Left renal cortex interstitium (tissue), 4 donors: ENCODE data around the gene FALEC. TPM values are rescaled to one million over a fixed set of nuclear protein-coding genes. Genes with fewer than 3 reads are reported as not detected.

Experiments used
- polyA plus RNA-seq, 4 donors: library from polyadenylated mRNA; unstranded; fragments of 120-200 nt; gene quantifications; one replicate each; pipeline ENCODE4 v1.2.1, GENCODE V29; 2013; ENCODE audit not compliant: insufficient read length in 4 of 4

The FALEC gene
- polyA plus RNA-seq, 4 donors = 0.55 to 0.64 (median 0.64) TPM; not detected in 1

Other genes starting within 250 kb of the FALEC start
- gene APH1A, start 246.7 kb upstream of the FALEC start, polyA plus RNA-seq = 100 to 1,000 TPM; 174 to 206 (median 189) TPM
- 10 to 100 TPM; 39.2 to 60.0 (median 45.2) TPM for gene C1orf54, start 243.0 kb upstream of the FALEC start, polyA plus RNA-seq
- gene CIART, start 233.2 kb upstream of the FALEC start, polyA plus RNA-seq = 1 to 10 TPM; 5.6 to 8.6 (median 7.5) TPM
- 10 to 100 TPM; 67.5 to 86.0 (median 74.0) TPM for gene MRPS21, start 221.9 kb upstream of the FALEC start, polyA plus RNA-seq
- 100 to 1,000 TPM in 2 of 4 donors, 10 to 100 TPM in 2; 48.7 to 132 (median 80.9) TPM for gene PRPF3, start 194.2 kb upstream of the FALEC start, polyA plus RNA-seq
- gene RPRD2, start 151.6 kb upstream of the FALEC start, polyA plus RNA-seq = 10 to 100 TPM; 45.8 to 56.0 (median 50.1) TPM
- gene TARS2, start 28.3 kb upstream of the FALEC start, polyA plus RNA-seq = 10 to 100 TPM; 19.5 to 32.6 (median 28.0) TPM
- gene ECM1, start 7.6 kb upstream of the FALEC start, polyA plus RNA-seq = 10 to 100 TPM; 12.4 to 16.0 (median 15.1) TPM
- gene ADAMTSL4, start 33.7 kb downstream of the FALEC start, polyA plus RNA-seq = 10 to 100 TPM; 12.7 to 19.5 (median 16.3) TPM
- gene MCL1, start 63.9 kb downstream of the FALEC start, polyA plus RNA-seq = 100 to 1,000 TPM; 142 to 214 (median 160) TPM
- 100 to 1,000 TPM; 213 to 231 (median 221) TPM for gene ENSA, start 113.9 kb downstream of the FALEC start, polyA plus RNA-seq
- gene GOLPH3L, start 181.4 kb downstream of the FALEC start, polyA plus RNA-seq = 10 to 100 TPM; 35.7 to 41.6 (median 39.5) TPM
- gene HORMAD1, start 205.1 kb downstream of the FALEC start, polyA plus RNA-seq = not detected